SKM-1 (cell line): Measurements from ENCODE around the gene KSR1.

Source experiments
- DNase-seq: peaks from one replicate; lab custom pipeline; 2025; ENCODE audit not compliant: unreplicated experiment; lab: John Stamatoyannopoulos, UW

KSR1 gene

GRCh38 chr17:27603880-27604794 lies 147.9 kb downstream of the KSR1 start:
- no peak for DNase-seq

GRCh38 chr17:27605409-27605808 lies 149.2 kb downstream of the KSR1 start:
- no peak for DNase-seq

- no peak for DNase-seq
Observed at GRCh38 chr17:27607521-27608091, 151.4 kb downstream of the KSR1 start.

GRCh38 chr17:27608328-27609230 lies 152.3 kb downstream of the KSR1 start:
- no peak for DNase-seq

- peak; percentile 3 for DNase-seq
Observed at GRCh38 chr17:27609611-27610303, 153.5 kb downstream of the KSR1 start.

GRCh38 chr17:27610304-27610677 lies 154.0 kb downstream of the KSR1 start:
- DNase-seq, result no peak

- no peak for DNase-seq
Observed at GRCh38 chr17:27612160-27612770, 156.0 kb downstream of the KSR1 start.

GRCh38 chr17:27613433-27613832 lies 157.2 kb downstream of the KSR1 start:
- no peak for DNase-seq

GRCh38 chr17:27615121-27615520 lies 158.9 kb downstream of the KSR1 start:
- DNase-seq, result no peak

GRCh38 chr17:27616414-27616813 lies 160.2 kb downstream of the KSR1 start:
- no peak for DNase-seq

GRCh38 chr17:27618417-27618816 lies 162.2 kb downstream of the KSR1 start:
- no peak for DNase-seq

- DNase-seq, result no peak
Observed at GRCh38 chr17:27620721-27621120, 164.5 kb downstream of the KSR1 start.

GRCh38 chr17:27621536-27621935 lies 165.3 kb downstream of the KSR1 start:
- DNase-seq, result no peak

GRCh38 chr17:27621942-27622559 lies 165.8 kb downstream of the KSR1 start:
- no peak for DNase-seq

GRCh38 chr17:27622986-27623385 lies 166.7 kb downstream of the KSR1 start:
- DNase-seq, result no peak

GRCh38 chr17:27623614-27624013 lies 167.4 kb downstream of the KSR1 start:
- no peak for DNase-seq

GRCh38 chr17:27624539-27624938 lies 168.3 kb downstream of the KSR1 start:
- no peak for DNase-seq

- no peak for DNase-seq
Observed at GRCh38 chr17:27625856-27626255, 169.6 kb downstream of the KSR1 start.

GRCh38 chr17:27627514-27627913 lies 171.3 kb downstream of the KSR1 start:
- DNase-seq, result no peak

- no peak for DNase-seq
Observed at GRCh38 chr17:27628376-27628775, 172.1 kb downstream of the KSR1 start.
